ENCODE measurements around the gene ART1.

GRCh38 chr11:3639841-3640240, 5.1 kb upstream of the ART1 start:
- TF ChIP-seq CTCF (IDR thresholded peaks at IDR 0.05) (no peak), EP300 (IDR thresholded peaks at IDR 0.05) (no peak), POLR2A (IDR thresholded peaks at IDR 0.05) (no peak)

Measured in ovary (tissue), 3 donors.